ENCODE measurements around the gene ZNRF2.

- TF ChIP-seq CTCF (IDR thresholded peaks at IDR 0.05; ENCODE audit: low read length): no peak
- TF ChIP-seq EZH2 (optimal IDR thresholded peaks at IDR 0.05; ENCODE audit: low read depth, low read length): no peak
- TF ChIP-seq EZH2phosphoT487 (IDR thresholded peaks at IDR 0.05; ENCODE audit: low read length): no peak
Measured at GRCh38 chr7:30313348-30313747, 29.0 kb downstream of the ZNRF2 start.
